Aorta (tissue), 5 donors: ENCODE measurements around the gene USP30. TPM values are rescaled to one million over a fixed set of nuclear protein-coding genes. Genes with fewer than 3 reads are reported as not detected.

Experiments
- ATAC-seq: fragments of 200-7000 bp; cut with Tn5 transposase; one replicate; pipeline ENCODE4 v1.9.1; 2022; ENCODE audit warnings: moderate library complexity; ENCODE audit not compliant: low FRiP score
- DNase-seq, 2 donors: peaks; one replicate each; pipeline ENCODE4 v3.0.0-alpha.2; 2020
- H3K27ac ChIP-seq, 2 donors: one replicate each; pipeline ENCODE4 v1.5.1; 2013; ENCODE audit warnings: low read length in 2 of 2, mild to moderate bottlenecking in 2 of 2, moderate library complexity in 2 of 2, control low read depth in 1 of 2, inconsistent platforms in 1 of 2, low read depth in 1 of 2
- H3K27me3 ChIP-seq, 2 donors: one replicate each; pipeline ENCODE4 v1.6.1; 2013; ENCODE audit warnings: control low read depth in 1 of 2, low read length in 1 of 2, mild to moderate bottlenecking in 1 of 2, moderate library complexity in 1 of 2; ENCODE audit not compliant: insufficient read depth in 2 of 2, control insufficient read depth in 1 of 2
- H3K36me3 ChIP-seq, 2 donors: one replicate each; pipeline ENCODE4 v1.6.1; 2013; ENCODE audit warnings: control low read depth in 1 of 2, low read length in 1 of 2, mild to moderate bottlenecking in 1 of 2; ENCODE audit not compliant: insufficient read depth in 2 of 2, control insufficient read depth in 1 of 2
- H3K4me1 ChIP-seq, 2 donors: one replicate each; pipeline ENCODE4 v1.6.1; 2013; ENCODE audit warnings: low read length in 2 of 2, control low read depth in 1 of 2, mild to moderate bottlenecking in 1 of 2, moderate library complexity in 1 of 2; ENCODE audit not compliant: insufficient read depth in 2 of 2, control insufficient read depth in 1 of 2
- H3K4me3 ChIP-seq, 2 donors: one replicate each; pipeline ENCODE4 v1.5.1; 2013; ENCODE audit warnings: low read length in 2 of 2, control low read depth in 1 of 2, mild to moderate bottlenecking in 1 of 2
- H3K9me3 ChIP-seq: one replicate; pipeline ENCODE4 v1.6.1; 2013; ENCODE audit warnings: mild to moderate bottlenecking, low read length; ENCODE audit not compliant: control insufficient read depth
- WGBS, 2 donors: extraction: QIAGEN DNeasy Blood & Tissue Kit; methylation state at CpG; one replicate each; pipeline ENCODE4 v1.1.7; 2013; 5-methylcytosine and 5-hydroxymethylcytosine counted together
- intact Hi-C, 2 donors: fragments of 100-400 bp; cut with DNase I; formaldehyde crosslinking; loops; one replicate each; pipeline versions ENCODE4 v1.14.2 to v1.15.0; 2022
- polyA plus RNA-seq, 2 donors: library from polyadenylated mRNA; stranded (reverse); fragments of 200-250 nt; gene quantifications; one replicate each; pipeline ENCODE4 v1.2.3, GENCODE V29; 2013
- total RNA-seq, 2 donors: library from RNA; stranded (reverse); fragmentation: NEBNext Ultra II Directional; extraction: Animal tissue kit (Norgen Biotek cat#: 25700); gene quantifications; one replicate each; pipeline ENCODE4 v1.2.1, GENCODE V29; 2021
- donor health status: healthy with polysubstance abuse.
- donor health status: Bipolar disorder and iron deficiency.
- donor health status: DM: no; HTN: no; CAD: no.
- donor health status: DM: no; HTN: no; CAD: no.
- donor health status: DM: yes; HTN: yes; CAD: no.

USP30 gene
- total and polyA plus RNA-seq, 4 donors, result 4.1 to 14.8 (median 6.9) TPM

DNA sequence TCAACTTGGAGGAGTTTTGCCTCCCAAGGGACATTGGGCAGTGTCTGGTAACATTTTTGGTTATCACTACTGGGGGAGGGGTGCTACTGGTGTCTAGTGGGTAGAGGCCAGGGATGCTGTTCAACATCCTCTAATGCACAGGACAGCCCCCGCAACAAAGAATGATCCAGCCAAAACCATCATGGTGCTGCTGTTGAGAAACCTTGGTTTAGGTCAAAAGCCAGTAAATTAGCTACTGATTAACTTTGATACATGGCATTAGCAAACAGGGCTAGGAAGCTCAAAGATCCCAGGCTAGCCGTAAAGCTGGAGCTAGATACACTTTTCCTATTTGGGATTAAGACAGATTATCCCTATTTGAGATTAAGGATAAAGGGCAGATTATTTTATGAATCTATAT lies 32.0 kb downstream of the USP30 start:
- no peaks in the 10 kb centered on the region for H3K27me3 ChIP-seq
- no peak for ATAC-seq
- H3K9me3 ChIP-seq, result no peaks in the 10 kb centered on the region
- no peak overlapping the region for H3K4me3 ChIP-seq
- no peaks in the 10 kb centered on the region for H3K4me1 ChIP-seq
- WGBS, 2 donors, result 95 to 96% methylated on average over 2 of the region's 2 CpGs
- peaks cover 5 to 20% of the 10 kb centered on the region in 2 donors for H3K36me3 ChIP-seq
- no peak for DNase-seq
- intact Hi-C loops, result no loop called here
- no peak overlapping the region for H3K27ac ChIP-seq

DNA sequence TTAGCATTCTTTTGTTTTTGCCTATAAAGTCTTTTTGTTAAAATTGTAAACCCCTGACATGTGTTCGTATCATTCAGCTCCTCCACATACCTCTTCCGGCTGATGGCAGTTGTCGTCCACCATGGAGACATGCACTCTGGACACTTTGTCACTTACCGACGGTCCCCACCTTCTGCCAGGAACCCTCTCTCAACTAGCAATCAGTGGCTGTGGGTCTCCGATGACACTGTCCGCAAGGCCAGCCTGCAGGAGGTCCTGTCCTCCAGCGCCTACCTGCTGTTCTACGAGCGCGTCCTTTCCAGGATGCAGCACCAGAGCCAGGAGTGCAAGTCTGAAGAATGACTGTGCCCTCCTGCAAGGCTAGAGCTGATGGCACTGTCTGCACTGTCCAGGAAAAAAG lies 33.2 kb downstream of the USP30 start:
- ATAC-seq (no peak), DNase-seq (no peak)

DNA sequence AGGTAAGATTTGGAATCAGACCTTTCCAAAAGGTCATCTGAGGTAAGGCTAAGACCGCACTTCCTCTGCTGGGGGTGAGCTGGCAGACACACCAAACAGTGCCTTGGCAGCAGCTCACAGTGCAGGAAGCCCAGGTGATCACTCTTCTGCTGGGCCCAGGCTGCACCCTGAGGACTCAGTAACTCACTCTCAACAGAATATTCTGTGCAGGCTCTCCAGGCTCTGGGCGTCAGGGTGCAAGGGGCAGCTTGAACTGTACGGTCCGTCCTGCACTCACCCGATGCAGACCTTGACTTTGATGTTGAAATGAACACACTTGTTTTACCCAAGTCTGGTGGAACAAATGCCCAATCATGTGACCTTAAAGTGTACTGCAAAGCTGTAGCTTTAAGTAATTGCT lies 34.9 kb downstream of the USP30 start:
- no peak for DNase-seq
- no peak for ATAC-seq
- Histone ChIP-seq H3K27me3 (no peaks in the 10 kb centered on the region), H3K9me3 (no peaks in the 10 kb centered on the region), H3K4me1 (no peaks in the 10 kb centered on the region), H3K36me3 (peaks cover 5 to 20% of the 10 kb centered on the region in 2 donors), H3K4me3 (no peak overlapping the region), H3K27ac (no peak overlapping the region)
- intact Hi-C loops, result no loop called here
- WGBS, 2 donors, result 65 to 66% methylated on average over 5 of the region's 5 CpGs

More for the DNA sequence above, 33.2 kb downstream of the USP30 start:
- 85 to 91% methylated on average over 11 of the region's 11 CpGs for WGBS, 2 donors
- peaks cover 5 to 20% of the 10 kb centered on the region in 2 donors for H3K36me3 ChIP-seq
- no peak overlapping the region for H3K27ac ChIP-seq
- no peak overlapping the region for H3K4me3 ChIP-seq
- no peaks in the 10 kb centered on the region for H3K27me3 ChIP-seq
- no peaks in the 10 kb centered on the region for H3K9me3 ChIP-seq
- intact Hi-C loops, result no loop called here
- no peaks in the 10 kb centered on the region for H3K4me1 ChIP-seq

DNA sequence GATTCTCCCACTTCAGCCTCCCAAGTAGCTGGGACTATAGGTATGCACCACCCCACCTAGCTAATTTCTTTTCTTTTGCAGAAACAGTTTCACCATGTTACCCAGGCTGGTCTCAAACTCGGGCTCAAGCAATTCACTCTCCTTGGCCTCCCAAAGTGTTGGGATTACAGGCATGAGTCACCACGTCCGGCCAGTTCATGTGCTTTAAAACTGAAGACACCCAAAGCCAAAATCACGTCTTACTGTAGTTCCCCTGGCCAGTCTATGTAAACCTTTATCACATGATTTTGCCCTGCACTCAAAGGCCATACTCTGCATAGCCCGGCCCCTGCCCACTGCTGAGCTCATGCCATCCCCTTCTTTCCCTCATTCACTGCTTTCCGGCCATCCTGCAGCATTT lies 36.4 kb downstream of the USP30 start:
- H3K4me1 ChIP-seq, result no peaks in the 10 kb centered on the region
- DNase-seq (no peak), ATAC-seq (no peak)
- no peak overlapping the region for H3K4me3 ChIP-seq
- intact Hi-C loops, result no loop called here
- H3K36me3 ChIP-seq, result peaks cover 5 to 11% of the 10 kb centered on the region in 2 donors
- H3K27me3 ChIP-seq, result no peaks in the 10 kb centered on the region
- H3K27ac ChIP-seq, result no peak overlapping the region
- no peaks in the 10 kb centered on the region for H3K9me3 ChIP-seq
- WGBS, 2 donors, result 75 to 76% methylated on average over 6 of the region's 6 CpGs

DNA sequence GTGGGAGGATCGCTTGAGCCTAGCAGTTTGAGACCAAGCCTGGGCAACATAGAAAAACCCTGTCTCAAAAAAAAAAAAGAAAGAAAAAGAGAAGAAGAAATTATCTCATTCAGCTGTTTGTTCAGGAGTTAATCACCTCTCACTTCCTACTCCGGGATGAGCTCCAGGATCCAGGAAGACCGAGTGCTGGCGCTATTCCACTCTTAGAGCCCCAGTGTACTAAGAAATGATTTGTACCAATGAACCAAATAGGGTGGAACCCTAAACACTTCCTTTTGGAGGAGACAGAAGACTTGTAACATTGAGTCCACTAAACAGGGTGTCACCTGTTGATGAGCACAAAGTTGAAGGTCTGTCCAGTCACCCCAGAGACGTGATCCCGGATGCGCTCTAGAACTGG lies 37.3 kb downstream of the USP30 start:
- Histone ChIP-seq H3K4me1 (no peaks in the 10 kb centered on the region), H3K27ac (no peak overlapping the region), H3K4me3 (no peak overlapping the region), H3K36me3 (peaks cover 5 to 11% of the 10 kb centered on the region in 2 donors), H3K27me3 (no peaks in the 10 kb centered on the region), H3K9me3 (no peaks in the 10 kb centered on the region)
- no peak for DNase-seq
- ATAC-seq, result no peak
- intact Hi-C loops, result loop anchor here (5.0 to 10.0 kb wide), 4 partner anchors 37 to 755 kb away; partner anchors contain the start of genes USP30 (in 2 of the 2), CMKLR1 (in 1 of the 2), ISCU (in 1 of the 2) and SART3 (in 1 of the 2)
- WGBS, 2 donors, result 88 to 94% methylated on average over 7 of the region's 7 CpGs

DNA sequence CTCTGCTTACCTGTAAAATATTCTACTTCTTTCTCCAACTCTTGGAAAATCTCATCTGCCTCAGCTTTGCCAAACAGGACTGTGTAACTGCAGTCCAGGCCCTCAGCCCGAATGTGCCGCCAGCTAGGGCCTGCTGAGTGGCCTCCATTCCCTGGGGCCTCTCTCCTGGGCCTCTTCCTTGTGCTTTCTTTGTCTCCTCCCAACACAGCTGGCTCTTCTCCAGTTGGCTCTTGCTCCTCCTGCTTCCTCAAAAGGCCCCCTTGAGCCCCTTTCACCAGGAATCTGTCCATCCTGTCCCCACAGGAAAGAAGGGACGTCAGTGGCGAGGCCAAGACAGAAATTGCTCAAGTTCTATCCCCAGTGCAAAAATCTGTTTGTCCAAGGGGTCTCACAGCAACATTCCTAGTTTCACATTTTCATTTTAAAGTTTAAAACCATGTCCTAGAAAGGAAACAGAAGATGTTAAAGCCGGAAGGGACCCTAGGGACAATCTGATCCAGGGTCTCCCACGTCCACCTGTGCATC lies 40.2 kb downstream of the USP30 start:
- peak overlapping the region; percentile 62 to 85 for H3K4me3 ChIP-seq
- intact Hi-C loops, result loop anchor here (2.0 to 10.0 kb wide), 5 partner anchors 40 to 758 kb away; partner anchors contain the start of genes ISCU (in 2 of the 2), USP30 (in 2 of the 2), CMKLR1 (in 1 of the 2) and SART3 (in 1 of the 2)
- H3K36me3 ChIP-seq, result peaks cover 0 to 4% of the 10 kb centered on the region in 2 donors
- H3K27ac ChIP-seq, result peak overlapping the region in 1 of 2 donors; percentile 31
- no peaks in the 10 kb centered on the region for H3K27me3 ChIP-seq
- DNase-seq (no peak), ATAC-seq (no peak)
- no peaks in the 10 kb centered on the region for H3K9me3 ChIP-seq
- 39 to 48% methylated on average over 6 of the region's 6 CpGs for WGBS, 2 donors
- no peaks in the 10 kb centered on the region for H3K4me1 ChIP-seq

DNA sequence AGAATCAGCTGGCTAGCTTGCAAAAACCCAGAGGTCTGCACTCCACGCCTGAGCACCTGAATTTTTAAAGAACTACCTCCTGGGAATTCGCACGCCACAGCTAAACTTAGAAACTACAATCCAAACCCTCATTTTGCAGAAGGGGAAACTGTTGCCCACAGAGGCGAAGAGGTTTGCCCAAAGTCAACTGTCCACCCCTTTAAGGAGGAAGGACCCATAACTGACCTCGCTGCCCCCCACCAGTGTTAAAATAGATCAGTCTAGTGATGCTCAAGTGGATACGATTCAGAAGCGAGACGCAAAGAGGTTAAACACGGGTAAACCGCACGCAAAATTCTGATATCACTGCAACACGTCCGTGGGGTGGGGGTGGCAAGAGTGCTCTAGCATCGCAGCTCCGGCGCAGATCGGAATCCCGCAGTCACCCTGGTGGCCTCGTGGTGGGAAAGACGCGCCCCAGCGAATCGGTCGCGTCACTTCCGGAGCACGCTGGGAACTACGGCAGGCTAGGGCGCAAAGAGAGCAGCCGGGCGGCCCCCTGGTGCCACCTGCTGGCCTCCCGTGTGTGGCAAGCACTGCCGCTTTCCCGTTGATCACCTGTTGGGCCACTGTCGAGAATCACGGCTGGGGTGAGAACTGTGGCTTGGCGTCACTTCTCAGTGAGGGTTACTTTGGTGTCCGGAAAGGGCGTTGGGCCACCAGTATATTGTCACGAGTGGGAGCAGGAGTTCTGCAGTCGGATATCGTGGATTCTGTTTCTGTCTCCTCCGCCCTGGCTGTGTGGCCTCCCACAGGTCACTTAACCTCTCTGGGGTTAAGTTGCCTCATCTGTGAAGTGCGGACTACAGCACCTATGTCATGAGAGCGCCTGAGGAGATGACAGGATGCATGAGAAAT lies 40.9 kb downstream of the USP30 start, which contains the start of gene ALKBH2:
ALKBH2 (minus strand) TSS at position 451 of the 897 bp plus-strand sequence. CDS start 686 bp downstream, outside the sequence.
- no peaks in the 10 kb centered on the region for H3K4me1 ChIP-seq
- peaks cover 0 to 2% of the 10 kb centered on the region in 2 donors for H3K36me3 ChIP-seq
- 3 to 4% methylated on average over 45 of the region's 45 CpGs for WGBS, 2 donors
- no peaks in the 10 kb centered on the region for H3K9me3 ChIP-seq
- peak within 1 kb of the TSS; percentile 62 to 85 for H3K4me3 ChIP-seq
- H3K27ac ChIP-seq, result peak within 1 kb of the TSS in 1 of 2 donors; percentile 34
- H3K27me3 ChIP-seq, result no peaks in the 10 kb centered on the region
- ATAC-seq (peak; percentile 87), DNase-seq (peak; percentile 96 to 98)
- intact Hi-C loops, result loop anchor here (2.0 to 10.0 kb wide), 5 partner anchors 41 to 758 kb away; partner anchors contain the start of genes ISCU (in 2 of the 2), USP30 (in 2 of the 2), CMKLR1 (in 1 of the 2) and SART3 (in 1 of the 2)

DNA sequence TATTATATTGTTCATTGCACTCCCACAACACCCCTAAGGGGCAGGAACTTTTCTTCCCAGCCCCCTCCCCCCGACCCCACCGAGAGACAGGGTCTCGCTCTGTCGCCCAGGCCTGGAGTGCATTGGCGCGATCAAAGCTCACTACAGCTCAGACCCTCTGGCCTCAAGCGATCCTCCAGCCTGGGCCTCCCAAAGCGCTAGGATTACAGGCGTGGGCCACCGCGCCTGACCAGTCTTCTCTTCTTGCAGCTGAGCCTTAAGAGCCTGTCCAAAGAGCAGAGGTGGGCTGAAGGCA lies 44.7 kb downstream of the USP30 start:
- intact Hi-C loops, result loop anchor here (5.0 to 10.0 kb wide), 3 partner anchors 292 to 762 kb away; partner anchors contain the start of genes CMKLR1 (in 1 of the 2), KCTD10 (in 1 of the 2) and UBE3B (in 1 of the 2)
- Histone ChIP-seq H3K27me3 (no peaks in the 10 kb centered on the region), H3K4me1 (no peaks in the 10 kb centered on the region), H3K4me3 (no peak overlapping the region), H3K27ac (no peak overlapping the region), H3K36me3 (no peaks in the 10 kb centered on the region), H3K9me3 (no peaks in the 10 kb centered on the region)
- WGBS, 2 donors, result 25 to 27% methylated on average over 11 of the region's 11 CpGs
- ATAC-seq, result no peak
- no peak for DNase-seq
